Right lobe of liver (tissue), 4 donors: ENCODE data around the gene NLRP1.

Experiments used
- POLR2A ChIP-seq: fragments of 450-650 bp; IDR thresholded peaks from one replicate; pipeline ENCODE4 v1.6.1; 2017; ENCODE audit warnings: antibody characterized with exemption, mild to moderate bottlenecking
- TF ChIP-seq, protein P1 (sequence below), 4 donors: fragments of 200-600 bp in 3 of 4; fragments of 450-650 bp in 1 of 4; IDR thresholded peaks; one replicate each; pipeline versions ENCODE4 v1.5.1 to v1.8.0; 2016 to 2022; ENCODE audit warnings: antibody characterized with exemption in 4 of 4, mild to moderate bottlenecking in 2 of 4
- donor health status: DM: no; HTN: no; CAD: no.
- donor health status: DM: no; HTN: no; CAD: no.
- donor health status: DM: no; HTN: yes; CAD: no.

DNA sequence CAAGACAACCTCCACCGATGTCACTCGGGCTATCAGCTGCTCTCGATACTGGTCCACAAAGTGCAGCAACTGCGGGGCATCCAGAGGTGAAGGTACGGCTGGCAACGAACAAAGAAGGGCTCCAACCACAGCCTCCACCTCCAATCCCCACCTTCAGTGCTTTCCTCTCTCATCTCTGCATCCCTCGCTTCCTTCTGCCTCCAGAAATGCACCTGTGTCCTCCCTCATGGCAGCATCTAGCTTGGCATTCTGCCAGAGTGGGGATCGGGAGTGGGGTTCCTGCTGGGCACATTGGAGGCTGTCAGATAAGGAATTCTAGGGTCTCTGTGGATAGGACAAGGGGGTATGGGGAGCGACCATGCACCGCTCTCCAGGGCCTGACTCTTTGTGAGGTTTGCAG, 69.3 kb downstream of the NLRP1 start:
- no peak for TF ChIP-seq POLR2A
- TF ChIP-seq, protein P1, sequence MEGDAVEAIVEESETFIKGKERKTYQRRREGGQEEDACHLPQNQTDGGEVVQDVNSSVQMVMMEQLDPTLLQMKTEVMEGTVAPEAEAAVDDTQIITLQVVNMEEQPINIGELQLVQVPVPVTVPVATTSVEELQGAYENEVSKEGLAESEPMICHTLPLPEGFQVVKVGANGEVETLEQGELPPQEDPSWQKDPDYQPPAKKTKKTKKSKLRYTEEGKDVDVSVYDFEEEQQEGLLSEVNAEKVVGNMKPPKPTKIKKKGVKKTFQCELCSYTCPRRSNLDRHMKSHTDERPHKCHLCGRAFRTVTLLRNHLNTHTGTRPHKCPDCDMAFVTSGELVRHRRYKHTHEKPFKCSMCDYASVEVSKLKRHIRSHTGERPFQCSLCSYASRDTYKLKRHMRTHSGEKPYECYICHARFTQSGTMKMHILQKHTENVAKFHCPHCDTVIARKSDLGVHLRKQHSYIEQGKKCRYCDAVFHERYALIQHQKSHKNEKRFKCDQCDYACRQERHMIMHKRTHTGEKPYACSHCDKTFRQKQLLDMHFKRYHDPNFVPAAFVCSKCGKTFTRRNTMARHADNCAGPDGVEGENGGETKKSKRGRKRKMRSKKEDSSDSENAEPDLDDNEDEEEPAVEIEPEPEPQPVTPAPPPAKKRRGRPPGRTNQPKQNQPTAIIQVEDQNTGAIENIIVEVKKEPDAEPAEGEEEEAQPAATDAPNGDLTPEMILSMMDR (IDR thresholded peaks at IDR 0.05), result no peak
